Non-pigmented ciliary epithelial cell (primary cell): ENCODE results near the gene NECTIN2.
"Not testable (repeated sequence)": the region's sequence is repeated elsewhere in the genome, so short reads cannot be mapped to it uniquely, and the experiment has no call there.

Experiments used
- DNase-seq: peaks from one replicate; pipeline ENCODE4 v3.0.0-alpha.2; 2010; ENCODE audit warnings: low read depth

The NECTIN2 gene

DNA sequence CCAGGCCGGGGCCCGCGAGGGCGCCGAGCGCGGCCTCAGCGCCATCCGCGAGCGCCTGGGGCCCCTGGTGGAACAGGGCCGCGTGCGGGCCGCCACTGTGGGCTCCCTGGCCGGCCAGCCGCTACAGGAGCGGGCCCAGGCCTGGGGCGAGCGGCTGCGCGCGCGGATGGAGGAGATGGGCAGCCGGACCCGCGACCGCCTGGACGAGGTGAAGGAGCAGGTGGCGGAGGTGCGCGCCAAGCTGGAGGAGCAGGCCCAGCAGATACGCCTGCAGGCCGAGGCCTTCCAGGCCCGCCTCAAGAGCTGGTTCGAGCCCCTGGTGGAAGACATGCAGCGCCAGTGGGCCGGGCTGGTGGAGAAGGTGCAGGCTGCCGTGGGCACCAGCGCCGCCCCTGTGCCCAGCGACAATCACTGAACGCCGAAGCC, 62.8 kb downstream of the NECTIN2 start:
- no peak for DNase-seq

DNA sequence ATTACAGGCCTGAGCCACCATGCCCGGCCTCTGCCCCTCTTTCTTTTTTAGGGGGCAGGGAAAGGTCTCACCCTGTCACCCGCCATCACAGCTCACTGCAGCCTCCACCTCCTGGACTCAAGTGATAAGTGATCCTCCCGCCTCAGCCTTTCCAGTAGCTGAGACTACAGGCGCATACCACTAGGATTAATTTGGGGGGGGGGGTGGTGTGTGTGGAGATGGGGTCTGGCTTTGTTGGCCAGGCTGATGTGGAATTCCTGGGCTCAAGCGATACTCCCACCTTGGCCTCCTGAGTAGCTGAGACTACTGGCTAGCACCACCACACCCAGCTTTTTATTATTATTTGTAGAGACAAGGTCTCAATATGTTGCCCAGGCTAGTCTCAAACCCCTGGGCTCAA, 63.7 kb downstream of the NECTIN2 start:
- DNase-seq = no peak

DNA sequence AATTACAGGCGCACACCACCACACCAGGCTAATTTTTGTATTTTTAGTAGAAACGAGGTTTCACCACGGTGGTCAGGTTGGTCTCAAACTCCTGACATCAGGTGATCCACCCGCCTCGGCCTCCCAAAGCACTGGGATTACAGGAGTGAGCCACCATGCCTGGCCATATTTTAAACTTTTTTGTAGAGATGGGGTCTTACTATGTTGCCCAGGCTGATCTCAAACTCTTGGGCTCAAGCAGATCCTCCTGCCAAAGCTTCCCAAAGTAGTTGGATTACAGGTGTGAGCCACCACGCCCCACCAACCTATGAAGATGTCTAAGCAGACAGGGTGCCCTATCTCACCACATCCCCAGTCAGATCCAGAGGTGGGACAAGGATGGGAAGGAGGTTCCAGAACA, 65.8 kb downstream of the NECTIN2 start:
- not testable (repeated sequence) for DNase-seq

DNA sequence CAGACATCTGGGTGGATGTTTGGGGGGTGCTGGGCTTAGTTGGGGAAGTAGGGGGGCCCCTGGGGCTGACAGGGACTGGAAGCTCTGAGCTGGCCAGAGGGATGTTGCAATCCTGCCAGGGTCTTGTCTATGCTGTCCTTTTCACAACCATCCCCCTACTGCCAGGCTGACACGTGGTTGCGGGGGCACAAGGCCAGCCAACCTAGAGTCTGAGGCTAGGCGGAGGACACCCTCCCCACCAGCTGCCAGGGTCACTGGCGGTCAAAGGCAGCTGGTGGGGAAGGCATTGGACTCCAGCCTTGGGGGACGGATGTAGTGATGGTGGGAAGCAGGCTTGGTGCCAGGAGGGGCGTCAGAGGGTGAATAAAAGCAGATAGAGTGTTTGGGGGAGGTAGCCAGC, 66.8 kb downstream of the NECTIN2 start:
- no peak for DNase-seq

DNA sequence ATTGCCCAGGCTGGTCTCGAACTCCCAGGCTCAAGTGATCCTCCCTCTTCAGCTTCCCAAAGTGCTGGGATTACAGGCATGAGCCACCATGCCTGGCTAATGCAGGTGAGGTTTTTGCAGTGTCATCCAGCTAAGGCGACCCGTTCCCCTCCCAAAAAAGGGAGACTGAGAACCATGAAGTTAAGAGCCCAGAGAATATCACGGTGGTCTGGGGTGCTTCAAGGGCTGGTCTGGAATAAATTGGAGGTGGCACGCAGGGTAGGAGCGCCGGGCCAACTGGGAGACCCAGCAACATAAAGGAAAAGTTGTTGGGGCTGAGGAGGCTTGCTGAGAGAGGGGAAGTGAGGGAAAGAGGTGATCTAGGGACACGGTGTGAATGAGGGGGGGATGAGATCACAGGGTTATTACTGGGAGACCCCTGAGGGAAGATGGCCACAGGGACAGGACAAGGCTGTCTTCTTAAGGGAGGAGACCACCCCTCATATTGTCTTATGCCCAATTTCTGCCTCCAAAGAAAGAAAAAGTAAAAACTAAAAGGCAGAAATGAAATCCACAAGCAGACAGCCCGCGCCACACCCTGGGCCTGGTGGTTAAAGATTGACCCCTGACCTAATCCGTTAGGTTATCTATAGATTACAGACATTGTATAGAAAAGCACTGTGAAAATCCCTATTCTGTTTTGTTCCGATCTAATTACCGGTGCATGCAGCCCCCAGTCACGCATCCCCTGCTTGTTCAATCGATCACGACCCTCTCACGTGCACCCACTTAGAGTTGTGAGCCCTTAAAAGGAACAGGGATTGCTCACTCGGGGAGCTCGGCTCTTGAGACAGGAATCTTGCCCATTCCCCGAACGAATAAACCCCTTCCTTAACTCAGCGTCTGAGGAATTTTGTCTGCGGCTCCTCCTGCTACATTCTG, 67.7 kb downstream of the NECTIN2 start:
- DNase-seq = not testable (repeated sequence)

DNA sequence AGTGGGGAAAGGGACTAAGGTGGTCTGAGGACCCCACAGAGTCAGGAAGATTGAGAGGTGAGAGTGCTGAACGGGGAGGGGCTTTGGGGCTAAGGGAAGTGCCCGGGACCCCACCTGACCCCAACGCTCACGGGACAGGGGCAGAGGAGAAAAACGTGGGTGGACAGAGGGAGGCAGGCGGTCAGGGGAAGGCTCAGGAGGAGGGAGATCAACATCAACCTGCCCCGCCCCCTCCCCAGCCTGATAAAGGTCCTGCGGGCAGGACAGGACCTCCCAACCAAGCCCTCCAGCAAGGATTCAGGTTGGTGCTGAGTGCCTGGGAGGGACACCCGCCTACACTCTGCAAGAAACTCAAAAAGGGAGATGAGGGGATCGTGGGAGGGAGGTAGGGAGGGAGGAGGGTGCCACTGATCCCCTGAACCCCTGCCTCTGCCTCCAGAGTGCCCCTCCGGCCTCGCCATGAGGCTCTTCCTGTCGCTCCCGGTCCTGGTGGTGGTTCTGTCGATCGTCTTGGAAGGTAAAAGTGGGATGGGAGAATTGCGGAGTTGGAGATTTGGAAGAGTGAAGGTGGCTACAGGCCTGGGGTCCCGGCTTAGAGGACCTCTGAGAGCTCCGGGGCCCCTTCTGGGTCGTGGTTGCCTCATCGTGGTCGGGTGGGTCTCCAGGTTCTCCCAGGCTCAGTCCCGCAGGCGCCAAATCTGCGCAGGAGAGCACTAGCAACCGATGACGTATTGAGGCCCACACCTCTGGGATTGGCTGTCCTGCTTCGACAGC, 68.5 kb downstream of the NECTIN2 start, which contains the start of gene APOC1:
TSS of gene APOC1 (plus strand) at position 176 of the 774 bp plus-strand sequence. CDS start at position 460, 284 bp downstream.
- not testable (repeated sequence) for DNase-seq

DNA sequence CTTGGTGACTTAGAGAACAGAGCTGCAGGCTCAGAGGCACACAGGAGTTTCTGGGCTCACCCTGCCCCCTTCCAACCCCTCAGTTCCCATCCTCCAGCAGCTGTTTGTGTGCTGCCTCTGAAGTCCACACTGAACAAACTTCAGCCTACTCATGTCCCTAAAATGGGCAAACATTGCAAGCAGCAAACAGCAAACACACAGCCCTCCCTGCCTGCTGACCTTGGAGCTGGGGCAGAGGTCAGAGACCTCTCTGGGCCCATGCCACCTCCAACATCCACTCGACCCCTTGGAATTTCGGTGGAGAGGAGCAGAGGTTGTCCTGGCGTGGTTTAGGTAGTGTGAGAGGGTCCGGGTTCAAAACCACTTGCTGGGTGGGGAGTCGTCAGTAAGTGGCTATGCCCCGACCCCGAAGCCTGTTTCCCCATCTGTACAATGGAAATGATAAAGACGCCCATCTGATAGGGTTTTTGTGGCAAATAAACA, 78.2 kb downstream of the NECTIN2 start:
- DNase-seq = no peak

DNA sequence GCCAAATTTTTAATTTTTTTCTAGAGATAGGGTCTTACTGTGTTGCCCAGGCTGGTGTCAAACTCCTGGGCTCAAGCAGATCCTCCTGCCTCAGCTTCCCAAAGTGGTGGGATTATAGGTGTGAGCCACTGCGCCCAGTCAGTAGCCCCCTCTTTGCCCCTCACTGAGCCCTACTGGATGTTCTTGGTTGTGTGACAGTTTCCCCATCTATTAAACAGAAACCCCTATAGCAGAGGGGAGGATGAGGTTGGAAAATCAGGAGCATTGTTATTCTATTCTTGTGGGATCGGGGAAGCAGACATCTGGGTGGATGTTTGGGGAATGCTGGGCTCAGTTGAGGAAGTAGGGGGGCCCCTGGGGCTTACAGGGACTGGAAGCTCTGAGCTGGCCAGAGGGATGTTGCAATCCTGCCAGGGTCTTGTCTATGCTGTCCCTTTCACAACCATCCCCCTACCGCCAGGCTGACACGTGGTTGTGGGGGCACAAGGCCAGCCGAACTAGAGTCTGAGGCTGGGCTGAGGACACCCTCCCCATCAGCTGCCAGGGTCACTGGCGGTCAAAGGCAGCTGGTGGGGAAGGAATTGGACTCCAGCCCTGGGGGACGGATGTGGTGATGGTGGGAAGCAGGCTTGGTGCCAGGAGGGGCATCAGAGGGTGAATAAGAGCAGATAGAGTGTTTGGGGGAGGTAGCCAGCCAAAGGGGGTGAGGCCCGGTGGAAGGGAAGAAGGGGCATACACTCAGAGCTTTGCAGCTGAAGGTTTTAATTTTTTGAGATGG, 79.2 kb downstream of the NECTIN2 start:
- no peak for DNase-seq

DNA sequence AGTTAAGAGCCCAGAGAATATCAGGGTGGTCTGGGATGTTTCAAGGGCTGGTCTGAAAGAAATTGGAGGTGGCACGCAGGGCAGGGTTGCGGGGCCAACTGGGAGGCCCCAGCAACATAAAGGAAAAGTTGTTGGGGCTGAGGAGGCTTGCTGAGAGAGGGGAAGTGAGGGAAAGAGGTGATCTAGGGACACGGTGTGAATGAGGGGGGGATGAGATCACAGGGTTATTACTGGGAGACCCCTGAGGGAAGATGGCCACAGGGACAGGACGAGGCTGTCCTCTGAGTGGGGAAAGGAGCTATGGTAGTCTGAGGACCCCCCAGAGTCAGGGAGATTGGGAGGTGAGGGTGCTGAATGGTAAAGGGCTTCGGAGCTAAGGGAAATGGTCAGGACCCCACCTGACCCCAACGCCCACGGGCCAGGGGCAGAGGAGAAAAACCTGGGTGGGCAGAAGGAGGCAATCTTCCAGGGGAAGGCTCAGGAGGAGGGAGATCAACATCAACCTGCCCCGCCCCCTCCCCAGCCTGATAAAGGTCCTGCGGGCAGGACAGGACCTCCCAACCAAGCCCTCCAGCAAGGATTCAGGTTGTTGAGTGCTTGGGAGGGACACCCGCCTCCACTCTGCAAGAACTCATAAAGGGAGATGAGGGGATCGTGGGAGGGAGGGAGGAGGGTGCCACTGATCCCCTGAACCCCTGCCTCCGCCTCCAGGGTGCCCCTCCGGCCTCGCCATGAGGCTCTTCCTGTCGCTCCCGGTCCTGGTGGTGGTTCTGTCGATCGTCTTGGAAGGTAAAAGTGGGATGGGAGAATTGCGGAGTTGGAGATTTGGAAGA, 80.4 kb downstream of the NECTIN2 start:
- not testable (repeated sequence) for DNase-seq

DNA sequence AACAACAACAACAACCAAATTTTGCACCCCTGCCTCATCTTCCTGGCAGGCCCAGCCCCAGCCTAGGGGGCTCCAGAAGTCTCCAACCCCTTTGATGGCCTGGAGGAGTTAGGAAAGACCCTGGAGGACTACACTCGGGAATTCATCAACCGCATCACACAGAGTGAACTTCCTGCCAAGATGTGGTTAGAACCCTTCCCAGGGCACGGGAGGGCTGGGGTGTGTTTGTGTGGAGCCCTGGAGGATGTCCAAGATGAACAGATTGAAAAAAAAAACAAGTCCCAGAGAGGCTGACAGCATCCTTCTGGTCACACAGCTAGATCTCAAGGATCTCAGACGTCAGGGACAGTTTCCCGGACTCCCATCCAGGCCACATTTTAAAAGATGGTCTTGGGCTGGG, 81.6 kb downstream of the NECTIN2 start:
- no peak for DNase-seq

DNA sequence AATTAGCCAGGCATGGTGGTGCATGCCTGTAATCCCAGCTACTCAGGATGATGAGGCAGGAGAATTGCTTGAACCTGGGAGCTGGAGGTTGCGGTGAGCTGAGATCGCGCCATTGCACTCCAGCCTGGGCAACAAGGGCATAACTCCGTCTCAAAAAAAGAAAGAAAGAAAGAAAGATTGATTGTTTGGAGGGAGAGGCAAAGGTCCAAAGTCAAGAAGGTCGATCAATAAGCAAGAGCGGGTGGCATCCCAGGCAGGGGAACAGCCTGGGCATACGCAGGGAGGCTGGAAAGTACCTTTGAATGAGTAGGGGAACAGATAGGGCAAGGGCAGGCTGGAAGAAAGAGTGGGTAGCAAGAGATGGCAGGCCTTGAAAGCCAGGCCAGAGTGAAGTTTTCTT, 84.0 kb downstream of the NECTIN2 start:
- DNase-seq = no peak

DNA sequence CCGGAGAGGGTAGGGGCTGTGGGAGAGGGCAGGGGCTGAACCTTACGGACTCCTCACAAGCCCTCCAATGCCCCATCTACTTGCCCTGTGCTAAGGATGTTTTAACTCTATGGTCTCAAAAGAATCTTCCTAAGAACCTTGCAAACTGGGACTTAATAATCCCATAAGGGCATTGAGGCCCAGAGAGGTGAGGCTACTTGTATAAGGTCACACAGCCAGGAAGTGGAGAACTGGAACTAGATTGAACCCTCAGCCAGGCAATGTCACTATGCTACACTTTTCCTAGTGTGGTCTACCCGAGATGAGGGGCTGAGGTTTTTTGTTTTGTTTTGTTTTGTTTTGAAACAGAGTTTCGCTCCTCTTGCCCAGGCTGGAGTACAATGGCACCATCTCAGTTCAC, 85.4 kb downstream of the NECTIN2 start:
- DNase-seq = no peak
